ENCODE data around the gene ARHGAP26. TPM values are rescaled to one million over a fixed set of nuclear protein-coding genes. Genes with fewer than 3 reads are reported as not detected.

Gene ARHGAP26
- total and polyA plus RNA-seq, 2 donors (not counting 3 experiments of a cell fraction or from before 2014, with no cell fraction given) = 3.1 to 16.2 TPM

- TF ChIP-seq GATA2 (IDR thresholded peaks at IDR 0.05; ENCODE audit: insufficient read depth, insufficient read length, low read depth, low read length) = no peak
- TF ChIP-seq MAX (IDR thresholded peaks at IDR 0.05; ENCODE audit: insufficient read depth, insufficient read length) = no peak
- TF ChIP-seq POLR2AphosphoS5 (IDR thresholded peaks at IDR 0.05; ENCODE audit: insufficient read depth, low read depth, low read length) = no peak
- no peak for TF ChIP-seq FOS (IDR thresholded peaks at IDR 0.05; ENCODE audit: borderline replicate concordance, insufficient read depth, low read length)
- no peak for TF ChIP-seq CTCF (IDR thresholded peaks at IDR 0.05; ENCODE audit: extremely low read depth in 1 of 2, insufficient read depth in 1 of 2, low read depth in 1 of 2, low read length in 2 of 2)
- TF ChIP-seq MYC (IDR thresholded peaks at IDR 0.05; ENCODE audit: low read depth, low read length) = no peak
- TF ChIP-seq JUN (IDR thresholded peaks at IDR 0.05; ENCODE audit: borderline replicate concordance, insufficient read depth, insufficient read length, low read depth) = no peak
- TF ChIP-seq EZH2 (IDR thresholded peaks at IDR 0.05; ENCODE audit: borderline replicate concordance, low read depth, low read length, severe bottlenecking) = no peak
- no peak for TF ChIP-seq POLR2A (IDR thresholded peaks at IDR 0.05; ENCODE audit: low read depth, low read length)
- Histone ChIP-seq H3K27ac (ENCODE audit: insufficient read depth, low read depth, low read length) (no peak overlapping the region), H3K9ac (replicated peaks; ENCODE audit: extremely low read depth, insufficient read depth, low read length) (no peak overlapping the region), H3K4me3 (replicated peaks in 1 of 3; ENCODE audit: insufficient read depth in 1 of 3, low read depth in 1 of 3, low read length in 3 of 3) (no peak overlapping the region), H3K27me3 (ENCODE audit: control insufficient read depth in 2 of 2, insufficient read depth in 2 of 2, low read length in 2 of 2) (peaks cover 0 to 9% of the 10 kb centered on the region in 2 experiments), H3K4me2 (ENCODE audit: insufficient read depth, low read length) (no peak overlapping the region), H3K9me3 (replicated peaks; ENCODE audit: control insufficient read depth, insufficient read depth, low read length) (no peaks in the 10 kb centered on the region), H3K9me1 (replicated peaks; ENCODE audit: control insufficient read depth, extremely low read depth, insufficient read depth, low read length) (no peaks in the 10 kb centered on the region), H2AFZ (ENCODE audit: low read depth, low read length) (no peak overlapping the region), H3K4me1 (ENCODE audit: control insufficient read depth, extremely low read depth, insufficient read depth, low read length) (peaks cover 7% of the 10 kb centered on the region), H4K20me1 (replicated peaks; ENCODE audit: control insufficient read depth, extremely low read depth, insufficient read depth, low read length) (no peaks in the 10 kb centered on the region), H3K79me2 (ENCODE audit: control insufficient read depth, insufficient read depth, low read length) (no peaks in the 10 kb centered on the region), H3K36me3 (ENCODE audit: control insufficient read depth in 2 of 2, extremely low read depth in 1 of 2, insufficient read depth in 2 of 2, low read length in 2 of 2) (no peaks in the 10 kb centered on the region)
- no peak for DNase-seq (ENCODE audit: low read depth, low spot score)
- ChIA-PET CTCF (interaction anchor here (1.0 to 15.2 kb wide), 6 partner anchors 8 to 158 kb away, joined by 4 to 1173 read pairs (median 32); partner anchors contain the start of gene ARHGAP26), POLR2A (no interaction called here)
- BruUV-seq (replicated peaks) = no TSS peak
- dilution Hi-C loops (cut with MboI; ENCODE audit: extremely low pct_ligation_motif_present, low sequenced_read_pairs) = loop anchor here (25.0 kb wide), 1 partner anchor 167 kb away; no protein-coding TSS in a partner anchor
- intact Hi-C loops (cut with micrococcal nuclease) = no loop called here
- no peak for FAIRE-seq
Observed at GRCh38 chr5:142720641-142721271, 49.4 kb upstream of the ARHGAP26 start.
